ENCODE data around the gene POGK.

Gene POGK

DNA sequence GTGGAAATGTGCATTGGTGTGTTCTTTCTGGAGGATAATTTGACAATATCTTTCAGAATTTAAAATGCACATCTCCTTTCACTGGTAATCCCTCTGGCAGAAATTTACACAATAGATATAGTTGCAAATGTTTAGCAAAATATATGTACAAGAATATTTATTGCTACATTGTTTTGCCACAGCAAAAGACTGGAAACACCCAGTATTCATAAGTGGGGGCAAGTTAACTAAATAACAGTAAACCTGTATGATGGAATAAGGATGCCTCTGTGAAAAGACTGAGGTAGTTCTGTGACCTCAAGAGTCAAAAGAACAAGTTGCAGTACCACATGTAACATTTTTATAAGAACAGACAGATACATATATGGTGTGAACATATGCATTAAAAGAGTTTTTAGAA lies 50.5 kb downstream of the POGK start:
- DNase-seq (ENCODE audit: low read depth in 1 of 2, low spot score in 1 of 2) = no peak
- in situ Hi-C loops (cut with HindIII; ENCODE audit: low pct_unique_long_range_greater_than_20kb, low sequenced_read_pairs) = no loop called here
- TF ChIP-seq JUND (IDR thresholded peaks at IDR 0.05; ENCODE audit: low read depth) = no peak

DNA sequence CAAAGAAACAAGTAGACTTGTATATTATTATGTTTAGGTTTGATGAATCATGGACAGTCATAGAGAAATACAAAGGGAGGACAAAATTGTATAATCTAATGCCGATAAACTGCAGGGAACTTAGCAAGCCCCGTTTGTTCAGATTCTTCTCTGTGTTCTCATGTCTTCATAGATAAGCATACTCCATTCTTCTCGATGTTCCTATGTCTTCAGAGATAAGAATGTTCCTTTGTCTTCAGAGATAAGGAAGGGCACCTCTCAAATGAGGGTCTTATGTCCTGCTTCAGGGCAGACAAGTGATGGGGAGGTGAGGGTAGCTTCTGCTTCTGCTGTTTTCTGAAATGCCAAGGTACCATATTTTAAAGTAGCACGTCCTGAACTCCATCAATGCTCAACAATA lies 56.5 kb downstream of the POGK start:
- in situ Hi-C loops (cut with HindIII; ENCODE audit: low pct_unique_long_range_greater_than_20kb, low sequenced_read_pairs) = no loop called here

DNA sequence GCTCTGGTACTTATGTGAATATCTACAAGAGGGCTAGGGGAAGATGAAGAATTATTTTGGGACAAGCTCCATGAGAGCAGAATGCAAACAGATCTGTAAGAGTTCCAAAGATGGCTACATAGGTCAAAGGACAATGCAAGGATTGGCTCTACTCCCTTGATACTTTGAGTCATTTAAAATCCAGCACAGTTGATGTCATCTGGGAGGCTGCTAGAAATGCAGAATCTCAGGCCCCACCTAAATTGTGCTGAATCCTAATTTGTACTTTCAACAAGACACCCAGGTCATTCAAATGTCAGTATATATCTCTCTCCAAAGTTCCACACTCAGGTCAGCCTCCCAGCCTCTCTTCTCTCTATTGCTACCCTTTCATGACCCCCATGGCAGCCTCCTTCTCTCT lies 60.5 kb downstream of the POGK start:
- no peak for TF ChIP-seq JUND (IDR thresholded peaks at IDR 0.05; ENCODE audit: low read depth)
- in situ Hi-C loops (cut with HindIII; ENCODE audit: low pct_unique_long_range_greater_than_20kb, low sequenced_read_pairs) = no loop called here
- no peak for DNase-seq (ENCODE audit: low read depth in 1 of 2, low spot score in 1 of 2)

More for the DNA sequence above, 56.5 kb downstream of the POGK start:
- DNase-seq (ENCODE audit: low read depth in 1 of 2, low spot score in 1 of 2) = no peak
- TF ChIP-seq JUND (IDR thresholded peaks at IDR 0.05; ENCODE audit: low read depth) = no peak

DNA sequence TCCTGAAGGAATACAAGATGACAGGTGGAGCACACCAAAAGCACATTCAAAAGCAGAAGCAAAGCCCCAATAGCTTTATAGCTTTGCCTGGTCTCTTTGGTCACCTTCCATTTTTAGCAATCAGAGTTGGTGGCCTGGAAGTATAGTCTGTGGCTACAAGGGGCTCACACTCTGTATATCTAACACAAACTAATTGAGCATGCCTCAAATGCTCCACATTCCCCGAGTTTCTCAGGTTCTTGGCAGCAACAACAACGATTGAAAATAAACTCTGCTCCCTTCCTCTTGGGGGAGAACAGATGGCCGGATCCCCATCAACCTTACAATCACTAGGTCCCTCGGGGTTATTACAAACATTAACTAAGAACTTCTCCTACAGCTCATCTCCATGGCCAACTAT lies 61.7 kb downstream of the POGK start:
- in situ Hi-C loops (cut with HindIII; ENCODE audit: low pct_unique_long_range_greater_than_20kb, low sequenced_read_pairs) = no loop called here

DNA sequence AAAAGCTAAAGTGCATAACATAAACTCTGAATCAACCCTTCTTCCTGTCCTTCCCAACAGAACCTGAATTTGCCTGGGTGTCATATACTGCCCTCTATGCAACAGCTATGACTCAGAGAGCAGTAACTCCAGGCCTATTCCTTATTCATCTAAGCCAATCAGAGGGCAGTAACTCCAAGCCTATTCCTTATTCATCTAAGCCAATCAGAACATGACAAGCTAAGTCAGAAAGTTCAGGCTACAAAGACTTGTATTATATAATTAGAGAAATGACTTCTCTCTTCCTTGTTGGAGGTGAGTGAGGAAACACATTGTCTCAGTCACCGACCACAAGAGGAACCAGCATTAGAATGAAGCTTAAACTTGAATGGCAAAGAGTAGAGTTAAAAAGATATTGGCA lies 63.0 kb downstream of the POGK start:
- in situ Hi-C loops (cut with HindIII; ENCODE audit: low pct_unique_long_range_greater_than_20kb, low sequenced_read_pairs) = no loop called here
- DNase-seq (ENCODE audit: low read depth in 1 of 2, low spot score in 1 of 2) = peak in 1 of 2 experiments; percentile 33
- TF ChIP-seq JUND (IDR thresholded peaks at IDR 0.05; ENCODE audit: low read depth) = no peak

More for the DNA sequence above, 61.7 kb downstream of the POGK start:
- no peak for TF ChIP-seq JUND (IDR thresholded peaks at IDR 0.05; ENCODE audit: low read depth)
- DNase-seq (ENCODE audit: low read depth in 1 of 2, low spot score in 1 of 2) = no peak

DNA sequence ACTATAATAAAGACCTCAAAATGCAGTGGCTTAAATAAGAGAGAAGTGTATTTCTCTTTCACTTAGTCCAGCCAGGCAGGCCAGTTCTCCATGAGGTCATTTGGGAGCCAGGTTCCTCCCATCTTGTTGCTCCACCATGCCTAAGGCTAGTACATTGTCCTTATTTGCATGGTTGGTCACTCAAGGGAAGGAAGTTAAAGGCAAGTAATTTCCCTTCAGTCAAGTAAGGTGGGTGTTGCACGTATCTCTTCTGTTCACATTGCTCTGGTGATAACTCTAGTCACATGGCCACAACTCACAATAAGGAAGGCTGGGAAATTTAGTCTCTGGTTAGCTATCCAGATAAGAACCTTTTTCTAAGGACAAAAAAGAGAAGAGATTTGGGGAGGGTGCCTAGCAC lies 64.0 kb downstream of the POGK start:
- in situ Hi-C loops (cut with HindIII; ENCODE audit: low pct_unique_long_range_greater_than_20kb, low sequenced_read_pairs) = no loop called here
- DNase-seq (ENCODE audit: low read depth in 1 of 2, low spot score in 1 of 2) = peak in 1 of 2 experiments; percentile 39
- no peak for TF ChIP-seq JUND (IDR thresholded peaks at IDR 0.05; ENCODE audit: low read depth)

DNA sequence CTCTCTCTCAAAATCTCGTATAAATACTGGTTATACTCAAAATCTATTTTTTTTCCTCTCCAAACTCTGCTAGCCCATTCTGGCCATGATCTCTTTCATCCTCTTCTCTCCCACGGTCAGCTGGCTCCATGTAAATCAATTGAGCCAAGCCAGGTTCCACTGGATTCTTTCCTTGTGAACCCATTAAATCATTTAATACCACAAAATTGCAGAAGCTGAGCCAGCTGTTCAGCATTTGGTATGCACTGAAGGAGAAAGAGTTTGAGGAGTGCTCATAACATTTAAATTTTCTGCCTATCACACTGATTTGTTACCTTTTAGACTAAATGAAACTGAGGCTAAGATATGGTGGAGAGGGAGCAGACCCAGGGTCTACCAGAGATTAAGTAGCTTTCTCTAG lies 65.9 kb downstream of the POGK start:
- no peak for DNase-seq (ENCODE audit: low read depth in 1 of 2, low spot score in 1 of 2)
- in situ Hi-C loops (cut with HindIII; ENCODE audit: low pct_unique_long_range_greater_than_20kb, low sequenced_read_pairs) = no loop called here
- no peak for TF ChIP-seq JUND (IDR thresholded peaks at IDR 0.05; ENCODE audit: low read depth)

DNA sequence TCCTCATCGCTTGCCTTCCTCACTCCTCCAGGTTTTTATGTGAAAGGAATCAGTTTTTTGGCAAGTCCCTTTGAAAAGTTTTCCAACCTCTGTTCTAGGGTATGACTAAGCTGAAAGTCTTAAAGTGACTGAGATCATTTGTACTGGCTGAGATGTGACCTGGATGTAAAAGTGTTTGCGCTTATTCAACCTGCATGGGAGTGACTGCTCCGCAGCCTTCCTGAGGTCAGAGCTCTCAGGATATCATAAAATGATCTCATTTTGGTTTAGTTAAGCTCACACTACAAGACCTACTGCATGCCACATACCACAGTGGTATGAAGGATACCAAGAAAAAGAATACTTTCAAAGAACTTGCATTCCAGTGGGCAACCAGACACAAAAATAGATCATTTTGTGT lies 66.6 kb downstream of the POGK start:
- DNase-seq (ENCODE audit: low read depth in 1 of 2, low spot score in 1 of 2) = peak in 1 of 2 experiments; percentile 10
- in situ Hi-C loops (cut with HindIII; ENCODE audit: low pct_unique_long_range_greater_than_20kb, low sequenced_read_pairs) = no loop called here
- no peak for TF ChIP-seq JUND (IDR thresholded peaks at IDR 0.05; ENCODE audit: low read depth)
